ENCODE results near the gene CELF4.

The CELF4 gene

GRCh38 chr18:37572736-37573135 is 7.1 kb upstream of the CELF4 start:
- no peak for DNase-seq (ENCODE audit: low spot score)

GRCh38 chr18:37571266-37571665 is 5.7 kb upstream of the CELF4 start:
- no peak for DNase-seq (ENCODE audit: low spot score)

GRCh38 chr18:37570336-37570930 is 4.8 kb upstream of the CELF4 start:
- no peak for DNase-seq (ENCODE audit: low spot score)

- no peak for DNase-seq (ENCODE audit: low spot score)
These were observed 3.1 kb upstream of the CELF4 start for GRCh38 chr18:37568671-37569070.

GRCh38 chr18:37567994-37568359 is 2.4 kb upstream of the CELF4 start:
- no peak for DNase-seq (ENCODE audit: low spot score)

- no peak for DNase-seq (ENCODE audit: low spot score)
These were observed 1.7 kb upstream of the CELF4 start for GRCh38 chr18:37567061-37567993.

- DNase-seq (ENCODE audit: low spot score), result no peak
These were observed 972 bp upstream of the CELF4 start for GRCh38 chr18:37566479-37567060.

GRCh38 chr18:37565977-37566478 is 430 bp upstream of the CELF4 start:
- no peak for DNase-seq (ENCODE audit: low spot score)

- DNase-seq (ENCODE audit: low spot score), result no peak
These were observed 892 bp downstream of the CELF4 start for GRCh38 chr18:37564711-37565100.

GRCh38 chr18:37563931-37564392 is 1.6 kb downstream of the CELF4 start:
- DNase-seq (ENCODE audit: low spot score), result no peak

GRCh38 chr18:37561986-37562385 is 3.6 kb downstream of the CELF4 start:
- DNase-seq (ENCODE audit: low spot score), result no peak

GRCh38 chr18:37560003-37560402 is 5.6 kb downstream of the CELF4 start:
- no peak for DNase-seq (ENCODE audit: low spot score)

GRCh38 chr18:37559194-37559593 is 6.4 kb downstream of the CELF4 start:
- no peak for DNase-seq (ENCODE audit: low spot score)

GRCh38 chr18:37554399-37554787 is 11.2 kb downstream of the CELF4 start:
- DNase-seq (ENCODE audit: low spot score), result no peak

- no peak for DNase-seq (ENCODE audit: low spot score)
These were observed 11.8 kb downstream of the CELF4 start for GRCh38 chr18:37553633-37554398.

GRCh38 chr18:37552286-37552685 is 13.3 kb downstream of the CELF4 start:
- DNase-seq (ENCODE audit: low spot score), result no peak

GRCh38 chr18:37551846-37552245 is 13.8 kb downstream of the CELF4 start:
- DNase-seq (ENCODE audit: low spot score), result no peak

GRCh38 chr18:37551249-37551648 is 14.3 kb downstream of the CELF4 start:
- DNase-seq (ENCODE audit: low spot score), result no peak

GRCh38 chr18:37550118-37550875 is 15.3 kb downstream of the CELF4 start:
- no peak for DNase-seq (ENCODE audit: low spot score)

GRCh38 chr18:37548679-37549289 is 16.8 kb downstream of the CELF4 start:
- DNase-seq (ENCODE audit: low spot score), result no peak

All from NAMALWA (cell line).